KOPT-K1 (cell line): ENCODE results near the gene GBF1.

ENCODE experiments used
- H3K27ac ChIP-seq: fragments of 200-600 bp; sonication (generic); 2 replicates; pipeline ENCODE4 v1.5.1; 2016; ENCODE audit warnings: antibody characterized with exemption, mild to moderate bottlenecking, low read depth, low read length; ENCODE audit not compliant: poor library complexity, severe bottlenecking
- H3K36me3 ChIP-seq: fragments of 200-600 bp; sonication (generic); 2 replicates; pipeline ENCODE4 v1.5.1; 2017; ENCODE audit warnings: antibody characterized with exemption, mild to moderate bottlenecking, low read length, moderate library complexity; ENCODE audit not compliant: insufficient read depth
- H3K9me3 ChIP-seq: fragments of 200-600 bp; sonication (generic); 2 replicates; pipeline ENCODE4 v1.5.1; 2017; ENCODE audit warnings: antibody characterized with exemption, low read length, mild to moderate bottlenecking; ENCODE audit not compliant: insufficient read depth, poor library complexity, severe bottlenecking

Gene GBF1

DNA sequence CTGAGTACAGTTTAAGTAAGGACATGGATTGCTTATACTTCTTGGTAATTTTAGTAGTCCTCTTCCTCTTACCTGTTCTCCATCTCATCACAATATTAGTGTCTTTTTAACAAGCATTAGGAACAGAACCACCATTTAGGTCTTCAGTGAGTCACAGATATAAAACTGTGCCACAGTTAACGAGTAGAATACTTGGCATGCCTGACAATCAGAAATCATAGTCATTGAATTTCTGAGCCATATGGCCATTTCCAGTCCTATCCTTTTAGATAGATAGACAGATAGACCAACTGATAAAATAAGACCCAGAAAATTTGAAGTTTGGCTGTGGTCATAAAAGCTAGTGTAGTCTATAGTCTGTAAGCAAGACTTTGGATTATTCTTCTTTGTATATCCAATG lies 71.1 kb downstream of the GBF1 start:
- Histone ChIP-seq H3K27ac (no peak overlapping the region), H3K9me3 (no peaks in the 10 kb centered on the region), H3K36me3 (peaks cover 10% of the 10 kb centered on the region)

DNA sequence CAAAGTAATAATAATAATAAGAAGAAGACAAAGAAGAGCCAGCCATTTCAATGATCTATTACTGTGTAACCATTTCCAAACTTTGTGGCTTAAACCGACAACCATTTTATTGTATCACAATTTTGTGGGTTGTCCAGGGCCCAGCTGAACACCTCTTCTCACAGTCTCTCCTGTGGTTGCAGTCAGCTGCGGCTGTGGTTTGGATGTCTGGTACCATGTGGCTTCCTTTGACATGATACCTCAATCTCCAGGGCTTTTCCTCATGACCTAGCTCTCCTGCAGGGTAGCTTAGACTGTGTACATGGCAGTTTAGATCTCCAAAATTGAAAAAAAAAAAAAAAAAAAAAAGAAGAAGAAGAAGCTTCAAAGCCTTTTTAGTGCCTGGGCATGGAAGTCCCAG lies 77.6 kb downstream of the GBF1 start:
- H3K27ac ChIP-seq: no peak overlapping the region
- no peaks in the 10 kb centered on the region for H3K9me3 ChIP-seq
- H3K36me3 ChIP-seq: peaks cover 7% of the 10 kb centered on the region

GRCh38 chr10:102324061-102324460 lies 78.7 kb downstream of the GBF1 start:
- Histone ChIP-seq H3K9me3 (no peaks in the 10 kb centered on the region), H3K36me3 (peaks cover 7% of the 10 kb centered on the region), H3K27ac (no peak overlapping the region)

DNA sequence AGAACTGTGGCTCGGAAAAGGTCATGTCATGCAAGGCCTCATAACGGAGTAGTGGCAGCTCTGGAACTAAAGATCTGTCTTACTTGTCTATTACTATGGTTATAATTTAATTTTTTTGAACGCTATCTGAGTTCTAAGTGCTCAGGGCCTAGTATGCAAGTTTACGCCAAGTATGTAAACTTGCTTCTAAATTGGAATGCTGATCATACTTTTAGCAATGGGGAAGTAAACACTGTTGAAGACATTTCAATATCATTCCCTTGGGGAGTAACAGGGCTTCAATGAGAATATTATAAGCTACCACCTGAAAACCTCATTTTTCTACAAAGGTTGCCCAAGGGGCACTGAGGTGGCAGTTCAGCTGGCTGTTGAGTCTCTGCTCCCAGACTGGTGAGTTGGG lies 80.7 kb downstream of the GBF1 start:
- Histone ChIP-seq H3K9me3 (no peaks in the 10 kb centered on the region), H3K27ac (no peak overlapping the region), H3K36me3 (peaks cover 7% of the 10 kb centered on the region)

DNA sequence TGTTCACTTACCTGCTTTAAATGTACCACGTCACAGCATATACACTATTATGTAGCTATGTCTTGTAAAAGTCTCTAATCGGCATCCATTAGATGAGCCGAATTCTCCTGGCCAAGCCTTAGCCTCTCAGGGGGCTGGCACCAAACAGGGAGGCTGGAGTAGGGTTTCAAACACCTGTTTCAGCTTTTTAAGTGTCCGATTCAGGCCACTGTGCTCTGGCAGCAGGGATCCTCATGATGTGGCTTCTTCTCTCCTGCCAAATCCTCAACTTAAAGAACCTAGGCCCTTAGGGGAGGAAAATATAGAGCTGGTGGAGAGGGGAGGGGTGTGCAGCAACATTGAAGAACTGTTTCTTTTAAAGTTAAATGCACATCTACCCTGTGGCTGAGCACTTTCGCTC lies 81.7 kb downstream of the GBF1 start:
- Histone ChIP-seq H3K9me3 (no peaks in the 10 kb centered on the region), H3K27ac (no peak overlapping the region), H3K36me3 (peaks cover under 1% of the 10 kb centered on the region)

GRCh38 chr10:102327641-102328040 lies 82.3 kb downstream of the GBF1 start:
- no peaks in the 10 kb centered on the region for H3K9me3 ChIP-seq
- no peak overlapping the region for H3K27ac ChIP-seq
- H3K36me3 ChIP-seq: peaks cover 5% of the 10 kb centered on the region; the same call in 1 of the 2 replicates

DNA sequence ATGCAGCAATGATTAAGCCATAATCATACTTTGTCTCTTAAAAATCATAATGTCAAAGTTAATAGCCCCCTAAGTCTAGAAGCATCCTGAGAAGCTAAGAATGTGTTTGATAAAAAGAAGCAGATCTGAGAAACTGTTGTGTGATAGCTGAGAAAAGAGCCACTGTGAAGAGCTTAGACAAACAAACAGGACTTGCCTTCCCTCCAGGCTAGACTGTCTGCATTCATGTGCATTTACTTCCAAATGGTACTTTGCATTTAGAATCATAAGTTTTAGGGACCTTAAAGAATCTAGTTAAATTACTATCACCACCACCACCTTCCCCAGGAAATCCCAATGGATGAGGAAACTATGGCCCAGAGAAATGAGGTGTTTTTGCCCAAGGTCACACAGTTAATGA lies 87.4 kb downstream of the GBF1 start:
- Histone ChIP-seq H3K36me3 (peaks cover 22% of the 10 kb centered on the region), H3K9me3 (no peaks in the 10 kb centered on the region), H3K27ac (no peak overlapping the region)

DNA sequence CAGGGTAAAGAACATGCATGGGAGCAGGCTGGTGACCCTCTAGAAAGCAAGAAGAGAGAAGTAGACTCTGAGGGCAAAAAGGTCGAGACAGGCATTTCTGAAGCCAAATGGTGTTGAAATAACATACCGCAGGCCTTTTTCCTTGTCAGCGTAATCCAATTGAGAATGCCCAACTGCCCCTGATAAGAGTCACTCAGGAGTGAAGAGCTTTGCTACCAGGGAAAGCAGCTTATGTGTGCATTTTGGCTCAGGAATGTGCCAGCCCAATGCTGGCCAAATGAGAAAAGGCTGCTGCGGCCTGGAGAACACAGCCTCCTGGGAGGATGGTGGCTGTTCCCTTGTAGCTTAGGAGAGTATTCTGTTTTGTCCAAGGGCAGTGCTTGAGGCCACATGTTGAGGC lies 88.8 kb downstream of the GBF1 start:
- Histone ChIP-seq H3K27ac (no peak overlapping the region), H3K9me3 (no peaks in the 10 kb centered on the region), H3K36me3 (peaks cover 22% of the 10 kb centered on the region)

GRCh38 chr10:102335184-102335583 lies 89.9 kb downstream of the GBF1 start:
- Histone ChIP-seq H3K36me3 (peaks cover 22% of the 10 kb centered on the region), H3K9me3 (no peaks in the 10 kb centered on the region), H3K27ac (no peak overlapping the region)

GRCh38 chr10:102341038-102341688 lies 95.8 kb downstream of the GBF1 start:
- no peaks in the 10 kb centered on the region for H3K9me3 ChIP-seq
- H3K36me3 ChIP-seq: peaks cover 22% of the 10 kb centered on the region
- H3K27ac ChIP-seq: no peak overlapping the region

GRCh38 chr10:102342458-102342857 lies 97.1 kb downstream of the GBF1 start:
- H3K27ac ChIP-seq: no peak overlapping the region
- no peaks in the 10 kb centered on the region for H3K9me3 ChIP-seq
- peaks cover 34% of the 10 kb centered on the region for H3K36me3 ChIP-seq

DNA sequence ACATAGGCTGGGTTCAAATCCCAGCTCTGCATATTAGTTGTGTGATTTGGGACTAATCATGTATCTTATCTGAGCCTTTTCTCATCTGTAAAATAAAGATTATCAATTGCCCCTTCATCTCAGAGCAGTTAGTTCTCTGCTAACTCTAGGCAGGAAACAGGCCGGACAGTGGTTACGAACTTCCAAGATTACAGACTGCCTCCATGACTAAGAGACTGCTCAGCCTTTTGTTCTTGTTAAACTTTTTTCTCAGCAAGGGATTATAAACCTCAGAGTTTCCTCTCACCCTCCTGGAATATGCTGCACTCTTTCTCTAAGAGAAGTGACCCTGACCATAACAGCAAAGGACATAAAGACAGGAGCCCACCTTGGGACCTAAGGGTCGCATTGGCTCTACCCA lies 97.6 kb downstream of the GBF1 start:
- no peak overlapping the region for H3K27ac ChIP-seq
- H3K36me3 ChIP-seq: peaks cover 39% of the 10 kb centered on the region
- H3K9me3 ChIP-seq: no peaks in the 10 kb centered on the region

GRCh38 chr10:102344067-102344466 lies 98.7 kb downstream of the GBF1 start:
- Histone ChIP-seq H3K27ac (no peak overlapping the region), H3K9me3 (no peaks in the 10 kb centered on the region), H3K36me3 (peaks cover 48% of the 10 kb centered on the region)

- no peak overlapping the region for H3K27ac ChIP-seq
- H3K36me3 ChIP-seq: peaks cover 63% of the 10 kb centered on the region
- no peaks in the 10 kb centered on the region for H3K9me3 ChIP-seq
Measured at GRCh38 chr10:102347236-102347828, 102.0 kb downstream of the GBF1 start.

DNA sequence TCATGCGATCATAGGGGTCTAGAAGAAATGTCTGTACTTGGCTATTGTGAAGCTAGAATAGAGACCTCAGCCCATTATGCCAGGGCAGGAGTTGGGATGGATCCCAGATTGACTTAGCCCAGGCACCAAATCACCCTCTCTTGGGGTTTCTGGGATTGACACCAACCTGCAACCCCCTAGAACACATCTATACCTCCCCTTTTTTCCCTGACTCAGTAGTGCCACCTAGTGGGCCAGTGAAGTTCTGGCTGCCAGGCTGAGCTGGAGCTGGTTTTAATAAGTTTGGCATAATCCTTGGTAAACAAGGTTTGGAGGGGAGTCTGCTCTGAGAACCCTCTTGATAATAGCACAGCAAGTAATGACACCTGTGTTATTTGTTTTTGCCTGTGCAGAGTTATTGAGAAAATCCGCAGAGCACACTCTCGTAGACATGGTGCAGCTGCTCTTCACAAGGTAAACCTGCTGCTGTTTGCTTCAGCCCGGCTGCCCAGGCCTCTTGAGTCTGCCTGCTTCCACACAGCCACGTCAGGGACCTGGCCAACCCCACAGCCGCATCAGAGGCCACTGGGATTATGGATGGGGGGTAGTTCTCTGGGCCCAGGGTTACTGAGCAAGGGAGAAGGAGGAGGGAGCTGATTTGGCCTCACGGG lies 106.9 kb downstream of the GBF1 start:
- Histone ChIP-seq H3K36me3 (peaks cover 72% of the 10 kb centered on the region), H3K27ac (no peak overlapping the region), H3K9me3 (no peaks in the 10 kb centered on the region)

DNA sequence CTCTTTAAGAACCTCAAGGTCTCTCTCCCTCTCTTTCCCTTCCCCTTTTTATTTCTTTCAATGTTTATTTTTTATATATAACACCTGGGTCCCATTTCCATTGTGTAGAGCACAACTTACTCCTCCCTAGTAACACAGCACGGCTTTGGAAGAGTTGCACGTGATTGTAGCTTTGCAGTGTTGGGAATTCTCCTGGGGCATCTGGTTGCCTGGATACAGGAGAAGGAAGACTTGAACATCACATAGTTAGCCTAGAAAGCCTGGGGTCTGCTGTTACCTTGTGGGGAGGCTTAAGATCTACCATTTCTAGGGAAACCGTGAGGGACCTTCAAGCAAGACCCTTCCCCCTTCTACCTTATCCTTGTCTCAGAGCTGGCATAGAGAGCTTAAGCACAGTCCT lies 109.1 kb downstream of the GBF1 start:
- Histone ChIP-seq H3K9me3 (no peaks in the 10 kb centered on the region), H3K36me3 (peaks cover 76% of the 10 kb centered on the region)

More for the DNA sequence above, 109.1 kb downstream of the GBF1 start:
- no peak overlapping the region for H3K27ac ChIP-seq
